ENCODE measurements around the gene GINS2. TPM values are rescaled to one million over a fixed set of nuclear protein-coding genes. Genes with fewer than 3 reads are reported as not detected.

The GINS2 gene
- total RNA-seq, 1 experiment from 2014 or later: 12.0 TPM

GRCh38 chr16:85716680-85717038, 27.9 kb upstream of the GINS2 start:
- ATAC-seq: no peak
- in situ Hi-C loops (cut with HindIII; ENCODE audit: low pct_unique_long_range_greater_than_20kb, low sequenced_read_pairs): no loop called here
- no peaks in the 10 kb centered on the region for H3K27me3 ChIP-seq (ENCODE audit: control insufficient read depth, insufficient read depth, low read length)
- BruUV-seq (replicated peaks): no TSS peak
- no peak overlapping the region for H3K4me3 ChIP-seq (ENCODE audit: low read depth in 2 of 2, low read length in 2 of 2)
- no peaks in the 10 kb centered on the region for H3K9me3 ChIP-seq (ENCODE audit: control insufficient read depth, insufficient read depth, low read depth, low read length)
- no peak for TF ChIP-seq TCF7L2 (IDR thresholded peaks at IDR 0.05; ENCODE audit: low read depth, low read length)
- TF ChIP-seq REST (IDR thresholded peaks at IDR 0.05; ENCODE audit: insufficient read depth in 1 of 2, low read depth in 2 of 2, low read length in 1 of 2): no peak
- no peak for TF ChIP-seq POLR2AphosphoS5 (IDR thresholded peaks at IDR 0.05; ENCODE audit: low read depth, low read length)
- TF ChIP-seq CTCF (IDR thresholded peaks at IDR 0.05): no peak
- TF ChIP-seq SIN3A (IDR thresholded peaks at IDR 0.05; ENCODE audit: borderline replicate concordance, insufficient read depth, low read depth, low read length): no peak
- no peak for DNase-seq (ENCODE audit: low read depth, low spot score)
- no peak overlapping the region for H3K27ac ChIP-seq (ENCODE audit: low read length)
- ChIA-PET POLR2A (no interaction called here), CTCF (no interaction called here)
- peaks cover 9% of the 10 kb centered on the region; the same call in 1 of the 2 replicates for H3K4me1 ChIP-seq (ENCODE audit: control insufficient read depth, insufficient read depth, low read length)
- no peaks in the 10 kb centered on the region for H3K36me3 ChIP-seq (ENCODE audit: control insufficient read depth, insufficient read depth, low read length)
- intact Hi-C loops (cut with micrococcal nuclease; ENCODE audit: unreplicated experiment): loop anchor here (5.0 kb wide), 1 partner anchor 39 kb away; no protein-coding TSS in a partner anchor

- ATAC-seq (no peak), DNase-seq (ENCODE audit: low read depth, low spot score) (no peak)
- CTCF ChIA-PET: interaction anchor here (0.9 kb wide), 1 partner anchor 43 kb away, joined by 15 read pairs; no protein-coding TSS in a partner anchor
- in situ Hi-C loops (cut with HindIII; ENCODE audit: low pct_unique_long_range_greater_than_20kb, low sequenced_read_pairs) (no loop called here), intact Hi-C loops (cut with micrococcal nuclease; ENCODE audit: unreplicated experiment) (loop anchor here (5.0 kb wide), 1 partner anchor 39 kb away; no protein-coding TSS in a partner anchor)
- Histone ChIP-seq H3K4me3 (ENCODE audit: low read depth in 2 of 2, low read length in 2 of 2) (no peak overlapping the region), H3K27ac (ENCODE audit: low read length) (no peak overlapping the region), H3K36me3 (ENCODE audit: control insufficient read depth, insufficient read depth, low read length) (no peaks in the 10 kb centered on the region), H3K27me3 (ENCODE audit: control insufficient read depth, insufficient read depth, low read length) (no peaks in the 10 kb centered on the region), H3K9me3 (ENCODE audit: control insufficient read depth, insufficient read depth, low read depth, low read length) (no peaks in the 10 kb centered on the region), H3K4me1 (ENCODE audit: control insufficient read depth, insufficient read depth, low read length) (peaks cover 9% of the 10 kb centered on the region; the same call in 1 of the 2 replicates)
- BruUV-seq (replicated peaks): no TSS peak
- POLR2A ChIA-PET: no interaction called here
- TF ChIP-seq SIN3A (IDR thresholded peaks at IDR 0.05; ENCODE audit: borderline replicate concordance, insufficient read depth, low read depth, low read length) (no peak), REST (IDR thresholded peaks at IDR 0.05; ENCODE audit: insufficient read depth in 1 of 2, low read depth in 2 of 2, low read length in 1 of 2) (no peak)
Observed at GRCh38 chr16:85716022-85716679, 27.4 kb upstream of the GINS2 start.
